Activated B cell treated with CpG ODN at 0.5 μM for 24 hours (primary cell): ENCODE measurements around the gene C4orf33. TPM values are rescaled to one million over a fixed set of nuclear protein-coding genes. Genes with fewer than 3 reads are reported as not detected.

ENCODE experiments used
- ATAC-seq: fragments of 200-7000 bp; cut with Tn5 transposase; one replicate; pipeline ENCODE4 v1.10.0; 2021; ENCODE audit warnings: low read depth, mild to moderate bottlenecking, moderate library complexity
- CTCF ChIA-PET: fragments of 350-600 bp; sonication (Branson Sonifier 250); formaldehyde crosslinking; loops from one replicate; lab custom pipeline; 2021; ENCODE audit warnings: antibody characterized with exemption; lab: Charles Lee
- POLR2A ChIA-PET: fragments of 350-600 bp; sonication (Branson Sonifier 250); formaldehyde crosslinking; loops from one replicate; lab custom pipeline; 2021; ENCODE audit warnings: antibody characterized with exemption; lab: Charles Lee
- DNase-seq: peaks from one replicate; pipeline ENCODE4 v3.0.0; 2022
- H3K27ac Mint-ChIP-seq: one replicate; pipeline ENCODE4 v1.8.0; 2020; ENCODE audit warnings: mixed read lengths
- H3K27me3 Mint-ChIP-seq: one replicate; pipeline ENCODE4 v1.8.0; 2021; ENCODE audit warnings: mixed read lengths
- H3K36me3 Mint-ChIP-seq: one replicate; pipeline ENCODE4 v1.8.0; 2021; ENCODE audit warnings: low read depth, mixed read lengths
- H3K4me1 Mint-ChIP-seq: one replicate; pipeline ENCODE4 v1.8.0; 2021; ENCODE audit warnings: mixed read lengths
- H3K4me3 Mint-ChIP-seq: one replicate; pipeline ENCODE4 v1.8.0; 2020; ENCODE audit warnings: mild to moderate bottlenecking, mixed read lengths
- H3K9me3 Mint-ChIP-seq: one replicate; pipeline ENCODE4 v1.8.0; 2020; ENCODE audit warnings: mixed read lengths
- CTCF ChIP-seq: fragments of 200-600 bp; IDR thresholded peaks from one replicate; pipeline ENCODE4 v1.8.0; 2022; ENCODE audit warnings: antibody characterized with exemption, mild to moderate bottlenecking
- intact Hi-C: fragments of 100-400 bp; cut with micrococcal nuclease; formaldehyde crosslinking; loops from one replicate; pipeline ENCODE4 v1.15.1; 2024
- total RNA-seq: library from RNA; stranded (reverse); gene quantifications from 2 replicates; pipeline ENCODE4 v1.2.3, GENCODE V29; 2022

The C4orf33 gene
- total RNA-seq, 1 donor from 2014 or later = 8.8 TPM

- CTCF ChIA-PET = no interaction called here
- Mint-ChIP-seq H3K36me3 (no peaks in the 10 kb centered on the region), H3K4me3 (no peak overlapping the region), H3K27me3 (peaks cover 3% of the 10 kb centered on the region), H3K9me3 (no peaks in the 10 kb centered on the region), H3K27ac (no peak overlapping the region), H3K4me1 (no peaks in the 10 kb centered on the region)
- TF ChIP-seq CTCF = no peak
- intact Hi-C loops = no loop called here
- DNase-seq (no peak), ATAC-seq (no peak)
- POLR2A ChIA-PET = no interaction called here
These were observed 44.6 kb downstream of the C4orf33 start for GRCh38 chr4:129140521-129140920.

GRCh38 chr4:129143359-129143758 is 47.4 kb downstream of the C4orf33 start:
- H3K4me1 Mint-ChIP-seq = no peaks in the 10 kb centered on the region
- DNase-seq (no peak), ATAC-seq (no peak)
- TF ChIP-seq CTCF = no peak
- H3K4me3 Mint-ChIP-seq = no peak overlapping the region
- H3K9me3 Mint-ChIP-seq = no peaks in the 10 kb centered on the region
- POLR2A ChIA-PET = no interaction called here
- peaks cover 3% of the 10 kb centered on the region for H3K27me3 Mint-ChIP-seq
- H3K36me3 Mint-ChIP-seq = no peaks in the 10 kb centered on the region
- intact Hi-C loops = no loop called here
- CTCF ChIA-PET = no interaction called here
- H3K27ac Mint-ChIP-seq = no peak overlapping the region

GRCh38 chr4:129144755-129145206 is 48.8 kb downstream of the C4orf33 start:
- CTCF ChIA-PET = no interaction called here
- intact Hi-C loops = no loop called here
- peaks cover 5% of the 10 kb centered on the region for H3K27me3 Mint-ChIP-seq
- H3K36me3 Mint-ChIP-seq = no peaks in the 10 kb centered on the region
- no peak for TF ChIP-seq CTCF
- H3K9me3 Mint-ChIP-seq = no peaks in the 10 kb centered on the region
- ATAC-seq (no peak), DNase-seq (no peak)
- POLR2A ChIA-PET = no interaction called here
- H3K4me3 Mint-ChIP-seq = no peak overlapping the region
- H3K27ac Mint-ChIP-seq = no peak overlapping the region
- no peaks in the 10 kb centered on the region for H3K4me1 Mint-ChIP-seq

GRCh38 chr4:129145222-129145730 is 49.3 kb downstream of the C4orf33 start:
- Mint-ChIP-seq H3K4me3 (no peak overlapping the region), H3K36me3 (no peaks in the 10 kb centered on the region), H3K27me3 (peaks cover 5% of the 10 kb centered on the region), H3K4me1 (no peaks in the 10 kb centered on the region), H3K27ac (no peak overlapping the region), H3K9me3 (no peaks in the 10 kb centered on the region)
- ChIA-PET CTCF (no interaction called here), POLR2A (no interaction called here)
- intact Hi-C loops = no loop called here
- no peak for DNase-seq
- ATAC-seq = no peak
- no peak for TF ChIP-seq CTCF

GRCh38 chr4:129146639-129147038 is 50.7 kb downstream of the C4orf33 start:
- no peak for TF ChIP-seq CTCF
- intact Hi-C loops = no loop called here
- Mint-ChIP-seq H3K27me3 (peaks cover 5% of the 10 kb centered on the region), H3K4me1 (no peaks in the 10 kb centered on the region), H3K4me3 (no peak overlapping the region), H3K36me3 (no peaks in the 10 kb centered on the region), H3K27ac (no peak overlapping the region), H3K9me3 (no peaks in the 10 kb centered on the region)
- CTCF ChIA-PET = no interaction called here
- ATAC-seq (no peak), DNase-seq (no peak)
- POLR2A ChIA-PET = no interaction called here
